ENCODE results near the gene WDR88.

Gene WDR88

GRCh38 chr19:33202546-33203507, 70.9 kb downstream of the WDR88 start:
- no peaks in the 10 kb centered on the region for H3K27me3 ChIP-seq (ENCODE audit: insufficient read depth, poor library complexity, severe bottlenecking)
- DNase-seq (ENCODE audit: low read depth in 1 of 2, low spot score in 1 of 2): no peak
- no peak overlapping the region for H3K4me3 ChIP-seq (replicated peaks; ENCODE audit: insufficient read depth, low read length)
- peak; percentile 42; the same call in 1 of the 2 replicates for TF ChIP-seq POLR2AphosphoS5 (IDR thresholded peaks at IDR 0.05; ENCODE audit: low read depth)
- TF ChIP-seq SPI1 (IDR thresholded peaks at IDR 0.05; ENCODE audit: borderline replicate concordance, low read depth): no peak
- H3K27ac ChIP-seq (replicated peaks): no peak overlapping the region; the same call in 1 of the 2 replicates

GRCh38 chr19:33203529-33203928, 71.6 kb downstream of the WDR88 start:
- TF ChIP-seq POLR2AphosphoS5 (IDR thresholded peaks at IDR 0.05; ENCODE audit: low read depth) (0 out of 2 replicates have a peak, but pooled peaks have one; percentile 16), CTCF (IDR thresholded peaks at IDR 0.05; ENCODE audit: insufficient read depth, low read length) (no peak)
- Histone ChIP-seq H3K27me3 (ENCODE audit: insufficient read depth, poor library complexity, severe bottlenecking) (no peaks in the 10 kb centered on the region), H3K4me3 (replicated peaks; ENCODE audit: insufficient read depth, low read length) (no peak overlapping the region), H3K27ac (replicated peaks) (no peak overlapping the region)
- no peak for DNase-seq (ENCODE audit: low read depth in 1 of 2, low spot score in 1 of 2)

GRCh38 chr19:33204136-33204973, 72.4 kb downstream of the WDR88 start:
- Histone ChIP-seq H3K4me3 (replicated peaks; ENCODE audit: insufficient read depth, low read length) (no peak overlapping the region), H3K27me3 (ENCODE audit: insufficient read depth, poor library complexity, severe bottlenecking) (no peaks in the 10 kb centered on the region), H3K27ac (replicated peaks) (no peak overlapping the region)
- no peak for TF ChIP-seq CTCF (IDR thresholded peaks at IDR 0.05; ENCODE audit: insufficient read depth, low read length)
- no peak for TF ChIP-seq POLR2AphosphoS5 (IDR thresholded peaks at IDR 0.05; ENCODE audit: low read depth)
- no peak for TF ChIP-seq GABPA (IDR thresholded peaks at IDR 0.05; ENCODE audit: low read depth)
- TF ChIP-seq SPI1 (IDR thresholded peaks at IDR 0.05; ENCODE audit: borderline replicate concordance, low read depth): no peak
- TF ChIP-seq REST (IDR thresholded peaks at IDR 0.05; ENCODE audit: insufficient replicate concordance, low read depth): no peak
- no peak for DNase-seq (ENCODE audit: low read depth in 1 of 2, low spot score in 1 of 2)

GRCh38 chr19:33205110-33205509, 73.2 kb downstream of the WDR88 start:
- TF ChIP-seq SPI1 (IDR thresholded peaks at IDR 0.05; ENCODE audit: borderline replicate concordance, low read depth) (no peak), GABPA (IDR thresholded peaks at IDR 0.05; ENCODE audit: low read depth) (no peak), CTCF (IDR thresholded peaks at IDR 0.05; ENCODE audit: insufficient read depth, low read length) (no peak), POLR2AphosphoS5 (IDR thresholded peaks at IDR 0.05; ENCODE audit: low read depth) (peak; percentile 34; the same call in 1 of the 2 replicates)
- DNase-seq (ENCODE audit: low read depth in 1 of 2, low spot score in 1 of 2): no peak
- H3K27me3 ChIP-seq (ENCODE audit: insufficient read depth, poor library complexity, severe bottlenecking): no peaks in the 10 kb centered on the region
- H3K27ac ChIP-seq (replicated peaks): no peak overlapping the region
- H3K4me3 ChIP-seq (replicated peaks; ENCODE audit: insufficient read depth, low read length): no peak overlapping the region
